PC-9 (cell line): ENCODE data around the gene MYEF2. TPM values are rescaled to one million over a fixed set of nuclear protein-coding genes. Genes with fewer than 3 reads are reported as not detected.

Experiments used
- BruUV-seq: library from RNA; stranded (reverse); fragments of 400-500 nt; replicated peaks from 2 replicates; lab custom pipeline; 2021; lab: Mats Ljungman, UMichigan
- CTCF ChIA-PET: fragments of 300-600 bp; sonication (Branson Sonifier 250); formaldehyde crosslinking; loops from one replicate; lab custom pipeline; 2022; ENCODE audit warnings: antibody characterized with exemption; lab: Charles Lee
- POLR2A ChIA-PET: fragments of 300-600 bp; sonication (Branson Sonifier 250); formaldehyde crosslinking; loops from one replicate; lab custom pipeline; 2022; ENCODE audit warnings: antibody characterized with exemption; ENCODE audit not compliant: unreplicated experiment; lab: Charles Lee
- DNase-seq, 2 experiments: peaks; one replicate each; pipeline versions ENCODE4 v3.0.0 to v3.0.0-alpha.2; 2015 to 2022; ENCODE audit warnings: mixed read lengths in 1 of 2
- H2AFZ ChIP-seq: fragments of 200-600 bp; sonication (generic); 2 replicates; pipeline ENCODE4 v1.8.1; 2017; ENCODE audit warnings: antibody characterized with exemption
- H3F3A ChIP-seq: fragments of 200-600 bp; sonication (generic); 2 replicates; pipeline ENCODE4 v1.8.1; 2017; ENCODE audit warnings: antibody characterized with exemption, mild to moderate bottlenecking, low read depth; ENCODE audit not compliant: insufficient read depth
- H3K27ac ChIP-seq: fragments of 200-600 bp; sonication (generic); 2 replicates; pipeline ENCODE4 v1.6.1; 2016; ENCODE audit warnings: mixed run types
- H3K27me3 ChIP-seq: fragments of 200-600 bp; sonication (generic); 2 replicates; pipeline ENCODE4 v1.6.1; 2016; ENCODE audit warnings: low read depth, mixed run types; ENCODE audit not compliant: insufficient read depth
- H3K36me3 ChIP-seq: fragments of 200-600 bp; sonication (generic); 2 replicates; pipeline ENCODE4 v1.6.1; 2016; ENCODE audit warnings: low read depth, mixed run types
- H3K4me1 ChIP-seq: fragments of 200-600 bp; sonication (generic); replicated peaks from 2 replicates; pipeline ENCODE4 v1.6.1; 2016; ENCODE audit warnings: mixed run types; ENCODE audit not compliant: insufficient read depth
- H3K4me2 ChIP-seq: fragments of 200-600 bp; sonication (generic); 2 replicates; pipeline ENCODE4 v1.6.1; 2017; ENCODE audit warnings: mixed run types
- H3K4me3 ChIP-seq: fragments of 200-600 bp; sonication (generic); 2 replicates; pipeline ENCODE4 v1.6.1; 2016; ENCODE audit warnings: mixed run types
- H3K79me2 ChIP-seq: fragments of 200-600 bp; sonication (generic); 2 replicates; pipeline ENCODE4 v1.6.1; 2017; ENCODE audit warnings: low read depth, mixed run types
- H3K9me2 ChIP-seq: fragments of 200-600 bp; sonication (generic); 2 replicates; pipeline ENCODE4 v1.8.1; 2017; ENCODE audit warnings: mild to moderate bottlenecking; ENCODE audit not compliant: insufficient read depth
- H3K9me3 ChIP-seq: fragments of 200-600 bp; sonication (generic); 2 replicates; pipeline ENCODE4 v1.8.1; 2016; ENCODE audit warnings: low read depth; ENCODE audit not compliant: insufficient read depth
- H4K20me1 ChIP-seq: fragments of 200-600 bp; sonication (generic); 2 replicates; pipeline ENCODE4 v1.8.1; 2017; ENCODE audit not compliant: insufficient read depth
- EZH2 ChIP-seq: fragments of 200-600 bp; sonication (generic); IDR thresholded peaks from 2 replicates; pipeline ENCODE4 v1.8.0; 2017; ENCODE audit warnings: antibody characterized with exemption, low read depth
- intact Hi-C: fragments of 100-400 bp; cut with micrococcal nuclease; formaldehyde crosslinking; loops from one replicate; pipeline ENCODE4 v1.10.0; 2022; ENCODE audit not compliant: unreplicated experiment
- total RNA-seq: library from RNA; stranded (reverse); gene quantifications from 2 replicates; pipeline ENCODE4 v1.2.3, GENCODE V29; 2021
- TF ChIP-seq, protein P1 (sequence below): fragments of 200-600 bp; sonication (generic); conservative IDR thresholded peaks from 2 replicates; pipeline ENCODE4 v1.6.1; 2017; ENCODE audit warnings: mixed run types, antibody characterized with exemption, mild to moderate bottlenecking, moderate library complexity

Gene MYEF2
- total RNA-seq, 1 experiment from 2014 or later, result 2.1 TPM

DNA sequence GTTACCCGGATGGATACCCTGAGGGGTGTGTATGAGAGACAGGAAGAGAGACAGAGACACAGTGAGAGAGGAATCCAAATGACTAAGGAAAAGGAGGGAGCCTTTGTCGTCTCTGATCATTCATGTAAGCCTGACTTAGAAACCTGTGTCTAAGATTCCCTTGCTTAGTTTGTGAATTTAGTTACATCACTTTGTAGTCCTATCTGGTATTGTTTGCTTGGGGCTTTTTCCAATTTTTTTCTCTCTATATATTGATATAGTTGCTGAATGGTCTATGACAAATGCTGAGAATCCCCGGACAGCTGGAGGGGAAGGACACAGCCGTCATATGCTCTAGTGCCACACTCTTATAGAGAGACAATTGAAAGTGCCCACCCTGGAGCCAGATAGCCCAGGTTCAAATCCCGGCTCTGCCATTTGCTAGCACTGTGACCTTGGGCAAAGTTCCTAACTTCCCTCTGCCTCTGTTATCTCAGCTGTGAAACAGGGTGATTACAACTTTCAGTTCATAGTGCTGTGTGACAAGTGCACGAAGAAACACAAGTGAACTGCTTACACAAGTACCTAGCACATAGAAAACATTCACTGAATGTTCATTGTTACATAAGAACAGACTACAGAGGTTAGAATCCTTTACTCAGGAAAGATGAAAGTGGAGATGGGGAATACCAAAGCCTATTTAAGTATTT is 51.3 kb downstream of the MYEF2 start:
- H3K9me2 ChIP-seq, result no peaks in the 10 kb centered on the region
- H3F3A ChIP-seq, result no peaks in the 10 kb centered on the region
- CTCF ChIA-PET, result no interaction called here
- H3K36me3 ChIP-seq, result no peaks in the 10 kb centered on the region
- H3K4me2 ChIP-seq, result no peak overlapping the region
- H3K4me1 ChIP-seq, result no peaks in the 10 kb centered on the region
- no peaks in the 10 kb centered on the region for H3K79me2 ChIP-seq
- H3K27me3 ChIP-seq, result no peaks in the 10 kb centered on the region
- no peak overlapping the region for H3K27ac ChIP-seq
- H2AFZ ChIP-seq, result no peak overlapping the region
- H3K9me3 ChIP-seq, result no peaks in the 10 kb centered on the region
- H3K4me3 ChIP-seq, result no peak overlapping the region
- DNase-seq, result no peak
- intact Hi-C loops, result no loop called here
- POLR2A ChIA-PET, result no interaction called here
- BruUV-seq, result no TSS peak
- no peak for TF ChIP-seq EZH2
- TF ChIP-seq, protein P1, sequence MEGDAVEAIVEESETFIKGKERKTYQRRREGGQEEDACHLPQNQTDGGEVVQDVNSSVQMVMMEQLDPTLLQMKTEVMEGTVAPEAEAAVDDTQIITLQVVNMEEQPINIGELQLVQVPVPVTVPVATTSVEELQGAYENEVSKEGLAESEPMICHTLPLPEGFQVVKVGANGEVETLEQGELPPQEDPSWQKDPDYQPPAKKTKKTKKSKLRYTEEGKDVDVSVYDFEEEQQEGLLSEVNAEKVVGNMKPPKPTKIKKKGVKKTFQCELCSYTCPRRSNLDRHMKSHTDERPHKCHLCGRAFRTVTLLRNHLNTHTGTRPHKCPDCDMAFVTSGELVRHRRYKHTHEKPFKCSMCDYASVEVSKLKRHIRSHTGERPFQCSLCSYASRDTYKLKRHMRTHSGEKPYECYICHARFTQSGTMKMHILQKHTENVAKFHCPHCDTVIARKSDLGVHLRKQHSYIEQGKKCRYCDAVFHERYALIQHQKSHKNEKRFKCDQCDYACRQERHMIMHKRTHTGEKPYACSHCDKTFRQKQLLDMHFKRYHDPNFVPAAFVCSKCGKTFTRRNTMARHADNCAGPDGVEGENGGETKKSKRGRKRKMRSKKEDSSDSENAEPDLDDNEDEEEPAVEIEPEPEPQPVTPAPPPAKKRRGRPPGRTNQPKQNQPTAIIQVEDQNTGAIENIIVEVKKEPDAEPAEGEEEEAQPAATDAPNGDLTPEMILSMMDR, result no peak
- H4K20me1 ChIP-seq, result no peaks in the 10 kb centered on the region

DNA sequence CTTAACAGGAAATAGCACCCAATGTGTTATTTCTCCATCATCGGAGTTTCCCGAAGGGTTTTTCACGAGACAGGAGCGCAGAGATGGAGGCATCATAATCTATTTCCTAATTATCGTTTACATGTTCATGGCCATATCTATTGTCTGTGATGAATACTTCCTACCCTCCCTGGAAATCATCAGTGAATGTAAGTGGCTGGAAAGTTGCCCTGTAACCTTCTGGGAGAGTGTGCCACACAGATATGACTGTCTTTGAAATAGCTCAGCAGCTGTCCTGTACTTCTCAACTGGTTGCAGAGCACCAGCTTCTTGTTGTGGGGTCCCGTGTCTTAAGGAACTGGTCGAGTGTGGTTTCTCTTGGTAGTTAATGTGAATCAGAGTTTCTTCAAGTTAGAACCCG is 56.2 kb downstream of the MYEF2 start:
- no peaks in the 10 kb centered on the region for H3K9me3 ChIP-seq
- ChIA-PET POLR2A (no interaction called here), CTCF (no interaction called here)
- H3K36me3 ChIP-seq, result no peaks in the 10 kb centered on the region
- no TSS peak for BruUV-seq
- intact Hi-C loops, result no loop called here
- H4K20me1 ChIP-seq, result no peaks in the 10 kb centered on the region
- H3K4me3 ChIP-seq, result no peak overlapping the region
- H3K4me2 ChIP-seq, result no peak overlapping the region
- no peaks in the 10 kb centered on the region for H3F3A ChIP-seq
- TF ChIP-seq, protein P1, result no peak
- TF ChIP-seq EZH2, result no peak
- H3K27me3 ChIP-seq, result peaks cover 4% of the 10 kb centered on the region; the same call in 1 of the 2 replicates
- H3K4me1 ChIP-seq, result no peaks in the 10 kb centered on the region
- H3K27ac ChIP-seq, result no peak overlapping the region
- no peak overlapping the region for H2AFZ ChIP-seq
- H3K9me2 ChIP-seq, result no peaks in the 10 kb centered on the region
- no peak for DNase-seq
- no peaks in the 10 kb centered on the region for H3K79me2 ChIP-seq

DNA sequence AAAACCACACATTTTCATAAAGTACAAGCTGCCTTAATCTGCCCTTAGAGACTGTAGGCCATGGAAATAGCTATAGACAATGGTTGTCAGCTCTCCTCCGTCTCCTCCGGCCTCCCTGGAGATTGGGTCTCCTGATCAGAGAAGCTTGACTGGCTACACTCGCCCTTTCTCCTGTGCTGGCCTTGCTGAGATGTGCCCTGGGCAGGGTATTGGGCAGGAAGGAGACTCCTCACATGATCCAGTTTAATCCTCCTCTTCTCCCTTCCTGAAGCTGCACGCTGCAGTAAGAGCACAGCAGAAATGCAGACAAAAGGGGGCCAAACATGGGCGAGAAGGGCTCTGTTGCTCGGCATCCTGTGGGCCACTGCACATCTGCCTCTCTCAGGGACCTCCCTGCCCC is 57.4 kb downstream of the MYEF2 start, which contains the start of gene SLC24A5:
SLC24A5 (plus strand) TSS at position 246 of the 400 bp plus-strand sequence; CDS start at position 301, 55 bp downstream.
- H3K9me3 ChIP-seq, result no peaks in the 10 kb centered on the region
- H3K4me1 ChIP-seq, result no peaks in the 10 kb centered on the region
- no peak within 1 kb of the TSS for H3K27ac ChIP-seq
- no peaks in the 10 kb centered on the region for H3K9me2 ChIP-seq
- no peaks in the 10 kb centered on the region for H3F3A ChIP-seq
- H2AFZ ChIP-seq, result no peak within 1 kb of the TSS
- no peak within 1 kb of the TSS for H3K4me2 ChIP-seq
- no peak within 1 kb of the TSS for H3K4me3 ChIP-seq
- ChIA-PET CTCF (no interaction called here), POLR2A (no interaction called here)
- BruUV-seq, result no TSS peak
- H3K27me3 ChIP-seq, result peaks cover 4% of the 10 kb centered on the region; the same call in 1 of the 2 replicates
- intact Hi-C loops, result no loop called here
- no peaks in the 10 kb centered on the region for H3K36me3 ChIP-seq
- H3K79me2 ChIP-seq, result no peaks in the 10 kb centered on the region
- H4K20me1 ChIP-seq, result no peaks in the 10 kb centered on the region
- DNase-seq, result no peak
- TF ChIP-seq EZH2, result no peak
- TF ChIP-seq, protein P1, result no peak
